Effector CD4-positive, alpha-beta T cell (primary cell): ENCODE measurements around the gene SDC1.

Experiments
- DNase-seq: peaks from one replicate; pipeline ENCODE4 v3.0.0-alpha.2; 2020

Gene SDC1

DNA sequence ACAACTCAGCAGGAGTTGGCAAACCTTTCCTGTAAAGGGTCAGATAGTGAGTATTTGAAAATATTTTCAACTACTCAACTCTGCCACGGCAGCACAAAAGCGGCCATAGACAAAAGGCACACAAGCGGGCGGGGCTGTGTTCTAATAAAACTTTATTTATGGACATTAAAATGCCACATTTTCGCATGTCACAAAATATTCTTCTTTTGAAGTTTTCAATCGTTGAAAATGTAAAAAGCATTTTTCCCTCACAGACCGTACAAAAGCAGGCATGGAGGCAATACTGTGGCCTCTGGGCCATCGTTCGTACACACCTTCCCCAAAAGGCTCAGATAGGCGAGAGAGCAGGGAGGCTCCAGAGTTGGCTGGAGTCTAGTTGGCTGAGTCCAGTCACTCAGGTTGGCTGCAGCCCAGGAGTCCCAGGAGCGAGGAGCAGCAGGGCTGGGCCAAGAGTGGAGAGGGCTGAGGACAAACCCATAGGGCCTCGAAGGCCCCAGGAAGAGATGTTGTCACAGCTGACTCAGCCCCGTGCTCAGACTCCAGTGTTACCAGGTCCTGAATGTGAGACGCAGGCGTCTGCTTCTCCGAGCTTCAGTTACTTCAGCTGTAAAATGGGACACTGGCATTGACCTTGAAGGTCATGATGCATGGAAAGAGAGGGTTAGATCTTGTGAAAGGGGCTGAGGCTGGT, 42.5 kb downstream of the SDC1 start:
- no peak for DNase-seq

DNA sequence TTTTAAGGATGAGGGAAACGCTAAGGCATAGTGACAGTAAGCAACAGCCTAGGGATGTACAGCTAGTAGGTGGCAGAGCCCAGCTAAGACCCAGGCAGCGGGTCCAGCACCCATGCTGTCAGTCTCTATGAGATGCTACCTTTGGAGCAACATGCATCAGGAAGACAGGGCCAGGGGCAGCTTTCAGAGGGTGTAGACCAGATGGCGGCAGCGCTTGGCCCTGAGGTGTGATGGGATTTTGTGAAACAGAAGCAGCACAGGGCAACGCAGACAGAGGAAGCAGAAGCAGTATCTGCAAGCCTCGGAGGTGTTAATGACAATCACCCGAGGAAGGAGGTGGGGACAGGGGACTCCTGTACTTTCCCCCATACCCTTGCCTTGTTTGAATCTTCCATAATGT, 43.2 kb downstream of the SDC1 start:
- DNase-seq = no peak

DNA sequence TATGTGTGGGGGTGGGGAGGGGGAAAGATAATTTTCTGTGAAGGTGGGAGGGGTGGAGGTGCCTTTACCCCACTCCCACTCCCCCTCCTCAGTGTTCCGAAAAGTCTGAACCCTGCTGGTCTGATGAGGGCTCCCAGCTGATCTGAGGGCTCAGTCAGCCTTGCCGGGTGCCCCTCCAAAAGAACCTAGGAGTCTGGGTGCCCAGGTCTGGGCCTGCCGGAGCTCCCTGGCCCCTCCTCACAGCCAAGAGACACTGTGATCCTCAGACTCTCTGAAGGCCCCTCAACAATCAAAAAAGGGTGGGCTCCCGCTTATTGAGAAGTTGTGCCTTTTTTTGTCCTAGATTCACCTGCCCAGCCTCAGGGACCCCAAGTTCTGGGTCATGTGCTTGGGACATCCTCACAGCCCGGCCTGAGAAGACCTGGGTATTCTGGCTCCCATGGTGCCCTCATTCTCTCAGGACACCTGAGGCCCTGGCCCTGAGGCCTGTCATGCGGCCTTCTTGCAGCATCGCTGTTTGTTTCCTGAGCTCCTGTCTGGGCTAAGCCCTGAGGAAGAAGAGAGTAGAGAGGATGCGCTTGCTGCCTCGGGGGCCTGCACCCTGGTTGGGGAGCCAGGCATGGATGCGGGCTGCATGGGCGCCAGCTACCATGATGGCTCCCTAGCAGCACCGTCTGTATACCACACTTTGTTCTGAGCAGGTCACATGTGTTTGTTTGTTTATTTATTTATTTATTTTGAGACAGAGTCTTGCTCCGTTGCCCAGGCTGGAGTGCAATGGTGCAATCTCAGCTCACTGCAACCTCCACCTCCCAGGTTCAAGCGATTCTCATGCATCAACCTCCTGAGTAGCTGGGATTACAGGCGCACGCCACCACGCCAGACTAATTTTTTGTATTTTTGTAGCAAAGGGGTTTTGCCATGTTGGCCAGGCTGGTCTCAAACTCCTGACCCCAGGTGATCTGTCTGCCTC, 44.0 kb downstream of the SDC1 start:
- no peak for DNase-seq

DNA sequence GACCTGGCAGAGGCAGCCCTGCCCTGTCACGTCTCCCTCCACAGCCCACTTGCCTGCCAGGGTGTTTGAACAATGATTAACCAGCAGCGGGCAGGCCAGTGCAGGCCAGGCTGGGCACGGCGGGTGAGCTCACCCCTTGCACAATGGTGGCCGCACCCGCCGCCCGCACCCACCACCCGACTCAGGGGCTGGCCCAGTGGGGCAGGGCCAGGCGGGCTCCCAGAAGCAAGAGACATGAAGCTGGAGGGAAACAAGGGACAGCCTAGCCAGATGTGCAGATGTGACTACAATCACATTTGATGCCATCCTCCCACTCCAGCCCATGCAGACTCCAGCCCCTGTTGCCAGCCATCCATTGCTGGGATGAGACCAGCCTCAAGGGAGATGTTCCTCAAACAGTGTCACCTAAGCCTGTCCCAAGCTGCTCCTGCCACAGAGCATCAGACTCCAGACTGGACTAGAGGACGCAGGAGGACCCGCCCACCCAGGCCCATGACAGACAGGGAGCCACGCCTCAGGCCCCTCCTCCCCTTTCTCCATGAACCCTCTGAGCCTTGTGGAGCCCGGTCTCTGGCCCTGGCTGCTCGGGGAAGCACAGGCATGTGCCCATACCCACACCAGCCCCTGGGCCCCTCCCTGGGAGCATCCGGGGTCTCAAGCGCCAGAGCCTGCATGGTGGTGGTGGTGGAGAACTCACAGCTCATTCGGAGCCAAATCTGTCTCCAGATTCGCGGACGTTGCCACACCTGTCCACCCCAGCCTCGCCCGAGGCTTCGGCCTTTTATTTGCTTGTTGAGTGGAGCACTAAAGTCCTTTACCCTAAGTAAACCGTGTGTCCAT, 45.0 kb downstream of the SDC1 start:
- DNase-seq = no peak

DNA sequence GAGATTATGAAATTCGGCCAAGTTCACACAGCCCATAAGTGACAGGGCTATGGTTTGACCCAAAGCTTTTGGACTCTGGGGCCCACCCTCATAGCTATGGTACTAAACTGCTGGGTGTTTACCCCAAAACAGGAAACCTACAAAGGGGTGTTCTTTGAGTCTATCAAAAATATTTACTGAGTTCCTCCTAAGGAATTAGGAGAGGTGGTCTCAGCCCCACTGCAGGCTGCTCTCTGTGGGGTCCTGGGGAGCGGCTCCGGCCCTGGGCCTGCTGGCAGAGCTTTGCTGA, 45.5 kb downstream of the SDC1 start:
- no peak for DNase-seq

DNA sequence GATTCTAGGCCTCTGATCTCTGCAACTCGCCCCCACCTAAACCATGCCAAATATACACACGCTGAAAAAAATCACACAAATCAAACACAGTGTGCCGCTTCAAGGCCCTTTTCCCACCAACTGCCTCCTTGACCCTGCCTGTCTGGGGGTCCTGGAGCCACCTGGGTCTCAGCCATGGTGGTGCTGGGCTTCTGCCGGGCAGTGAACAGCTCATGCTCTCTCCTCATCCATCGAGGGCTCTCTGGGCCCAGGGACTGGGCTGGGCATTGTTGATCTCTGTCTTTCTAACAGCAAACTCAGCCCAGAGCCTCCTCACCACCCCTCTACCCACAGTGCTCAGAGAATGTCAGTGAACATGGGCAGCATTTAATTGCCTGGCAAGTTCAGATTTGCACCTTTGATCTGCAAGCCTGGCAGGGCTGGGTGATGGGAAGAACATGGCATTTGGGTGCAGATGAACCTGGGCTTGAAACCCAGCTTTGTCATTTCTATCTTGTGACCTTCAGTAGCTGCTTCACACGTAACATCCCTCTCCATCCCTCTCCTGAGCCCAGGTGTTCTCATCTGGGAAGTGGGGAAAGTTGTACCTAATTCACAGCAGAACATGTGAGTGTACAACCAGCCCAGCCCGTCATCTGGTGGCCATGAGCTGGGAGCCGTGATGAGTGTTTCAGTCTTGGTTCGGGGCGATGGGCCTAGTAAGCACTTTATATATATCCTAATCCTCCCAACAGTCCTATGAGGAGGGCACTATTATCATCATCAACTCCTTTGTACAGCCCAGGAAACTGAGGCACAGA, 46.1 kb downstream of the SDC1 start:
- no peak for DNase-seq

DNA sequence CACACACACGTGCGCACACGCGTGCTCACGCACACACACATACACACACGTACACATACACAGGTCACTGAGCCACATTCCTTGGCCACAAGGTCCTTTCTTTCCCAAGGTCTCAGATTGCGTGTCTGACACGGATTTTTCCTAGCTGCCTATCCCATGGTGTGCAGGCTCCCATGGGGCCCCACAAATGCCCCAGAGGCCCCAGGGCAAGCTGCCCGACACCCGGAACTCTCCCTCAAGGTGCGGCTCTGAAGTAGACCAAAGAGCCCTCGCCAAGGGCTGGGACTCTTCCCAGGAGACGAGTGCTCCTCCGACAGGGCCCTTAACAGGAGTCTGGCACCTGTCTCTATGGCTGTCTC, 46.7 kb downstream of the SDC1 start:
- no peak for DNase-seq

DNA sequence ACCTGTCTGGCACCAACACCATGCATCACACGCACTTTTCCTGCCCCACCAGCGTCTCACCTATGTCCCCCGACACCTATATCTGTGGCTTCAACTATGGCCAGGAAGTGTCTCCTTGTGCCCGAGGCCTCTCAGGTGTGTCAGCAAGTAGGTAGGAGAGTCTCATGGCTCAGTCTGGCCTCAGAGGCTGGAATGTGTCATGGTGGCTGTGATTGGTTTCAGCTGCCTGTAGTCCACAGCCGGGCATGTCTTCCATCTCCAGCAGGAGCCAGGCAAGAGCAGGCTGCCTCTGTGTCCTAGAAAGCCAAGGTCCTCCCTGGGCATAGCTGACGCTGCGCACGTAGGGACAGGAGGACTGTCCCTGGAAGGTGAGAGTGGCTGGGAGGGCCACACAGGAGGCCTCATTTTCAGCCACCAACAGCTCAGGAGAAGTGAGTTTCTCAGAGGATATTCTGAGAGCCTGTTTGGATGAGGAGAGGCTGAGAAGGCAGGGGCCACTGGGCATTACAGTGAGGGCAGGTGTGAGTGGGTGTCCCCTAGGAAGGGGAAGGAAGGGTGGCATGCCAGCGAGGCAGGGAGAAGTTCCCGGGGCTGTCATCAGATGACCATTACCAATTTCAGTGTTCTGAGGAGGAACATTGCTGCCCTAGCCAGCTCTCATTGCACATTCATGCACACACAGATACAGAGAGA, 47.2 kb downstream of the SDC1 start:
- no peak for DNase-seq

DNA sequence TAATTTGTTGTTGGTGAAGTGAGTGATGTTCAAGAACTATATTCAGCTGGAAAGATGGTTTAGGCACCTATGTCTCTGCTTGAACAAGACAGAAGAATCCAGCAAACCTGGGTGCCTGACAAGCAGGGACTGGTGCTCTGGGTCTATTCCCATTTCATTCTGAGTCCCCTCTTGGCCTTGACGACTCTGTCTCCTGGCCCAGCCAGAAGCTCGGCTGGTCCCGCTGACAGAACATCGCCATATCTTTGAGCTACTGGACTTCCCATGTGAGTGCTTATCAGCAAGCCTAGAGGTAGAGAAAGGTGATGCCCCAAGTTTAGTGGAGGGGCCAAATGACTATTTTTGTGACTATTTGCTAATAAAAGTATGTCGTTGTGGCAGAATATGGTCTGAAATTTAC, 48.2 kb downstream of the SDC1 start:
- DNase-seq = no peak

DNA sequence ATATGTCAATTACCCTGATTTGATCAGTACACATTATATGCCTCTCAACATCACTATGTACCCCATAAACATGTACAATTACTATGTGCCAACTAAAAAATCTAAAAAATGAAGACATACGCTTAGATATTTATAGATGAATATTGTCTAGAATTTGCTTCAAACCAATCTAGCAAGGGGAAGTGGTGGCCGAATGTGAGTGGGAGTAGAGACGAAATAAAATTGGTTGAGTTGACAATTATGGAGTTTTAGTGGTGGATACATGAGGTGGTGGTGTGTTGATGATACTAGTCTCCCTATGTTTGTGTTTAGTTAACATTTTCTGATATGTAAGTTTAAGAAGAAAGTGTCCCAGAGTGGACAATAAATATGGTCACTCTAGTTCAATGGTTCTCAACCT, 49.0 kb downstream of the SDC1 start:
- DNase-seq = no peak

DNA sequence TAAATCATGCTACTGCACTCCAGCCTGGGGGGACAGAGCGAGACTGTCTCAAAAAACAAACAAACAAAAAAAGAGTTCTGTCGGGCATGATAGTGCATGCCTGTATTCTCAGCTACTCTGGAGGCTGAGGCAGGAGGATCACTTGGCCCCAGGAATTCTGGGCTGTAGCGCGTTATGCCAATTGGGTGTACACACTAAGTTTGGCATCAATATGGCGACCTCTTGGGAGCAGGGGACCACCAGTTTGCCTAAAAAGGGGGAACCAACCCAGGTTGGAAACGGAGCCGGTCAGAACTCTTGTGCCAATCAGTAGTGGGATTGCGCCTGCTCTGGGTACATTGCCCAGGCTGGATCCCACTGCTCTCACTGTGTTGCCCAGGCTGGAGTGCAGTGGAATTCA, 49.7 kb downstream of the SDC1 start:
- DNase-seq = no peak

DNA sequence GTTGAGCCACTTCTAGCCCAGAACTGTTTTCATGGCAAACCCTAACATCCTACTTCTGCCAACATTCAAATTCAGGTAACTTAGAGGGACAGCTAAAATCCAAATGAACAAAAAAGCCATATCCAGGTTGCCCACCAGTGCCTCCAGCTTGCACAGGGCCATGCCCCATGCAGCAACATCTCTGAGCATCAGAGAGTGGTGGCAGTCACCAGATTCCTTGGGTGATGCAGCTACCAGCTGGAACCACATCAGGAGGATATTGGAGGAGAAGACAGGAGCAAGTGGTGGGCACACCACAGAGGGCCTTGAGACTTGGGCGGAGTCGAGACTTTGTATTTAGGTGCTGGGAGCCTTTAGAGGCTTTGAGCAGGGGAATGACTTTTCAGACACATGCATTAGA, 50.5 kb downstream of the SDC1 start:
- DNase-seq = no peak

DNA sequence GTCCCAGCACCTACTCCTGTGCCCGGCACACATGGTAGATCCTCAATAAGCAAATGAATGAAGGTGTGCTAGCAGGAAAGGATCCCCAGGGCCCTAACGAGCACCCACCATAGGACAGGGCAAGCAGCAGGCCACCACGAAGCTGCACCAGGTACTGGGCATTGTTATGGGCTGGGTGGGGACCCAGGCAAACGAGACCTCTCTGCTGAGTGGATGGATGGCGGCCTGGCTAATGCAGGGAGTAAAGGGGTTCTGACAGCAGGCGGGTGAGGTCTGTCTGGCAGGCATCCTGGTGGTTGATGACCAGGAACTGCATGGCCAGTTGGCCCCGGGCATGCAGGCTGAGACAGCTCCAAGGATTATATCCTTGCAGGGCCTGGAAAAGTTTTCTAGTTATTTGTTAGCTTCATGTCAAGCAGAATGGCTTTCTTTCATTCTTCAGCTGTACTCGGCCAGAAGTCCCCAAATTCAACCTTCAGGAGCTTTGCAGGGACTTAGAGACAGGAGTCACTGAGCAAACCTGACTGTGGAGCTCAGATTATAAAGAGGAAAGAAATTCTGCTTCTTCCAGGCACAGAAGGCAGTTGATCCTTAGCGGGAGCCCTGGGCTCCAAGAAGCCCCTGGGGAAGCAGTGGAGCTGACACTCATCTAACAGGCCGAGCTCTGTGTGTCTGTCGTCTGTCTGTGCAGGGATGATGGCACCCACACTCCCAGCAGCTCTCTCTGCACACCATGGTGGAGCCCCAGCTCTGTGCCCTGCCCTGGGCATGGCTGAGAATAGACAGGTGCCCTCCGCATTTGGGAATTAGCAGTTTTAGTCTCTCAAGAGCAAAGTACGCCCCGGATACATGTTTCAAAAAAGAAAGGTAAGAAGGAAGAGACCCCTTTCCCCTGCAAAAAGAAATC, 51.2 kb downstream of the SDC1 start:
- no peak for DNase-seq

DNA sequence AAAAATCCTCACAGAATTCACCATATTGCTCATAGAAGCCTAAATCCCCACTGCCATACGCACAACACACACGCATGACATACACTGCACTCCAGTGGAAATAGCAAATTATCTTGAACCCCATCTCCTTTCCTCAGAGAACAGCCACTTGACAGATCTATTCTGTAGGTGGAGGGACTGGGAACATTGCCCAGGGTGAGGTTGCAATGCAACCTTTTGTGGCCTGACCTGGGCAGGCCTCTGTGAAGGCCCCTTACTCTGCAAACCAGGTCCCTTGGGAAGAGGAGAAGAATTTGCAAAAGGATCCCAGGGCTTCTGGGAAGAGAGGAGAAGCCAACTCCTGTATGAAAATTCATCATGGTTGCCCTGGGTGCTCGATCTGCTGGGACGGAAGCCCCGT, 51.9 kb downstream of the SDC1 start:
- no peak for DNase-seq

DNA sequence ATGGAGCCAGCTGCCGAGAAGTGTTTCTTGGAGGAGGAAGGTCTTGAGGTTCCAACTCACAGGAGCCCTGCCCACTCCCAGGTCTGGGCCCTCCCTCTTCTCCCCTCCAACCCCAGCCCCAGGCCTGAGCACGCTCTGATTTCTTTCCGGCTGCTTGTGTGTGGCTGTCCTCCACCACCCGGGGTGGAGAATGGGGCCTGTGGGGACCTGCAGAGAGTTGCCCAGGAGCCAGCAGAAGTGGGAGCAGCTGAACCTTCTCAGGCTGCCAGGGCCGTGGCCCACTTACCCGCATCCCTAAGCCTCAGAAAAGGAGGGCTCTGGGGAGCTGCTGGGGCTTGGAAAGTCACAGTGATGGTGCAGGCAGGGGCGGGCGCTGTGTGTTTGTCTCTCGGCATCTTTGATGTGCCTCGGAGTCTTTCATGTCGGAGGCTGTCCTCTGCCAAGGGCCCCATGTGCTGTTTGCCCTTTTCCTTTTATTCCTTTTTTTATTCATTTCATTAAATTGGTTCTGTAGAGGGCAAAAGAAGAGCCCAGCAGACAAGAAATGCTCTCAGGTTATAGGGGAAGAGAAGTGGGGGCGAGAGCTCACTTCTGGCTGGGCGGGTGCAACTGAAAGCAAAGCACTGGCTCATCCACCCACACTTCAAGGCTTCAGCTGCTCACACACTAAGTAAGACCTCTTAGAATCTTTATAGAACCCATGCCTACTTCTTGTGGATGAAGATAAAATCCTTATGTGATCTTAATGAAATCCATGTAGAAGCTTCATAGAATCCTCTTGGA, 52.5 kb downstream of the SDC1 start:
- DNase-seq = no peak

DNA sequence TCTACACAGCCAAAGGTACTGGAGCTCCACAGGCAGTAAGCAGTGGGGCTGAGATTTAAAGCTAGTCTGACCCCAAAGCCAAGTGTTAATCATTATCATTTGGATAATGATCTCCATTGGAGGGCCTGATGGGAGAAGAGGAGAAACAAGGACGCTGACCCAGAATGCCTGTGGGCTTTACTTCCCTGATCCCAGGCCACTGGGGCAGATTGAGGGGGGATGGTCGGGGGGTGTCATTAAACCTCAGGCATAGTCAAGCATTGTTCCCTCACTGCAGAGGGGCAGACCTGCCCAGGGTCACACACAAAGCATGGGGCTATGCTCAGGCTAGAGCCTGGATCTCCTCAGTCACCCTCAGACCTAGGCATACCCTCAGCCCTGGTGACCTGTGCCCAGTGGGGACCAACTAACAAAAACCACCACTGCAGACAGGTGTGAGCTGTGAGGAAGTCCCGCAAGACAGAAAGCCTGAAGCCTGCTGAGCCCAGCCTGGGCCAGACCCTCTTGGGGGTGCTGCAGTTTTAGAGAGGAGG, 53.4 kb downstream of the SDC1 start:
- DNase-seq = no peak

DNA sequence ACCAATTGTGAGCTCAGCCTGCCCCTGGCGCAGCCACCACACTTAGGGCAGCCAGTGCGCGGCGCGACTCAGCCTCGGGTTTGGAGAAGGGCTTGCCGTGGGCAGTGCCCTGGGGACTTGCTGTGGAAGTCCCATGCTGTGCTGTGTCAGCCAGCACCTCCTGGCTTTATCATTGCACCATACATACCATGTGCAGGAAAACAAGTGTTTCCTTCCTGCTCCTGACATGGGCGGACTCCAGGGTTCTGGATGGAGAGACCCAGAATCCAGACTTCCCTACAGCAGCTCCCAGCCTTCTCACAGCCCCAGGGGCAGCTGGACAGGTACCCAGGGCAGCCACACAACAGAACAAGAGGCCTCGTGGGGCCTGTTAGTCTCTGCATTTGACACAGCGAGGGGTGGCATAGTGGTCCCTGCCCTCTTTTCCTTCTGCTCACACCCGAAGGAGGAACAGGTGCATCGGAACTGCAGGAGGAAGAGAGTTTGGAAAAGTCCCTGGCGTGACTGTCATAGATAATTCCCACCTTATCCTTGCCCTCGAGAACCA, 54.2 kb downstream of the SDC1 start:
- no peak for DNase-seq

DNA sequence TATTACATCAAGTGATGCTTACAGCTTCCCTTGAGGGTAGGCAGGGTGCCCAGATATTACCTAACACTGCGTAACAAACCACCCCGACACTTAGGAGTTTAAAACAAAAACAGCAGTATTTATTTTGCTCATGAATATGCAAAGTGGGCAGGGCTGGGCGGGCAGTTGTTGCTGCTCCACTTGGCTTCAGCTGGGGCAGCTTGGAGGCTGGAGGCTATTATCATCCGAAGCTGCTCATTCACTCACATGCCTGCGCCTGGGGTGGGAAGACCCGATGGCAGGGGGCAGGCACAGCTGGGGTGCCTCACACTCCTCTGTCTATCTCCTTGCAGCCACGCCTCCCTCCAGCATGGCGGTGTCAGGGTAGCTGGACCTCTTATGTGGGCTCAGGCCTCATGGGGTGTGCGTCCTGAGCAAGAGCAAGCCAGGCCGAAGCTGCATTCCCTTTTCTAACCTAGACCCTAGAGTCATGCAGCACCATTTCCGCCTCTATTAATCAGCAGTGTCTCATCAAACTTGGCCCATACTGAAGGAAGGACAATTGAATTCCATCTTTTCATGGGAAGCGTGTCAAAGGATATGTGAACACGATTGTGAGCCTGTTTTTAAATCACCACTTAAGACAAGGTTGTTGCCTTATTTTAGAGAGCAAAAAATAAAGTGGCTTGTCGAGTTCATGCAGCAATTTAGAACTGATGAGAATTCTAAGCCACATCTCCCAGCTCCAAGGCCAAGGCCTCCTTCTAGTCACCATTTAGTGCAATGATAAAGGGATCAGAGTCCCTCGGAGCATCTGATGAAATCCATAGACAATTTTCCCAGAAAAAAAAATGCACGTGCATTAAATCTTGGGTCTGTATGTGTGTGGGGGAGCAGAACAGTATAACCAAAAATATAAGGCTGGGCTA, 54.9 kb downstream of the SDC1 start:
- no peak for DNase-seq
